GF-D8 (cell line): ENCODE measurements around the gene C3.

Experiments
- DNase-seq: peaks from one replicate; lab custom pipeline; 2025; lab: John Stamatoyannopoulos, UW

Gene C3

DNA sequence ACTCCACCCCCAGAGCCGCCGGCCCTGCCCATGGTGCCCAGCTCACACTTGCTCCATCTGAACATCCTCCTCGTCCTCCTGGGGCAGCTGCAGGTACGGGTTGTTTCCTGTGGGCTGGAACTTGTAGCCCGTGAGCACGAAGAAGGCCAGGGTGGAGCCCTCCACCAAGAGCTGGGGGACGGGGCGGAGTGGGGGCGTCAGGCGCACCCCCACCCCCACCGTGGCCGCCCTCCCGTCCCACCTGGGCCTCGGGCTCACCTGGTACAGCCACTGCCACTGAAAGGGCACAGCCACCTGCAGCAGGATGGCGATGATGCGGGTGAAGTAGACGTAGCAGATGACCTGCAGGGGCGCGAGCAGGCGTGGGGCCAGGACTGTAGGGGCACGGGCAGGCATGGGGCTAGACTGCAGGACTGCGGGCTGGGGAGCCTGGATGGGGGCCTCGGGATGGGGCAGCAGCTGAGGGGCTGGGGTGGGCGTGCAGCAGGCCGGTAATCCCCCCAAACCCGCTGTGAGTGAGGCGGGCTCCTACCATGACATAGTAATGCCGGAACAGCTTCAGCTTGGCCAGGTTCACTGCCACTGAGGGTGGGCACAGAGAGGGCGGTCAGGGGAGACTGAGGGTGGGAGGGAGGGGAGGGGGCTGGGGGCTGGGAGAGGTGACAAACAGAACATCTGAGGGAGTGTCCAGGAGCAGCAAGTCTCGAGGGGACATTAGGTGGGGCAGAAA lies 10.7 kb upstream of the C3 start:
- no peak for DNase-seq

DNA sequence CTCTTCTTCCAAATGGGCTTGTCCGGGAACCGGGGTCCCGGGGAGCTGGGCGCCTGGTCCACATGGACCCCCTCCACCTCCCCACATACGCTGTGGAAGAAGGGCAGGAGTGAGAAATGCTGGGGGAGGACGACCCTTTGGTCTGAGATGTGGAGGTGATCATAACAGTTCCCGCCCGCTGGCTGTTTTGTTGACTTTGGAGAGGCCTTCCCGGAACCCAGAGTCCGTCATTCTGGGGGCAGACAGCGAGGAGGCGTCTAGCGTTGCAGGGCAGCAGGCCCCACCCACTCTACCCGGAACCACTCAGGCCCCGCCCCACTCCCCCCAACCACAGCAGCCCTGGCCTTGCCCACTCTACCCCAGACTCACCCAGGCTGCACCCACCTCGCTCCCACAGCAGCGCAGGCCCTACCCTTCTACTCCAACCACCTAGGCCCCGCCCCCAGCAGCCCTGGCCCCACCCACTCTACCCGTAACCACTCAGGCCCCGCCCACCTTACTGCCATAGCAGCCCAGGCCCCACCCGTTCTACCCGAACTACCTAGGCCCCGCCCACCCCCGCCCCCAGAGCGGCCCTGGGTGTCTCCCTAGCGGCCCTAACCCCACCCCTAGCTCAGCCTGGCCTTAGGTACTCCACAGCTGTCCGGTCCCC lies 9.8 kb upstream of the C3 start:
- DNase-seq, result no peak

DNA sequence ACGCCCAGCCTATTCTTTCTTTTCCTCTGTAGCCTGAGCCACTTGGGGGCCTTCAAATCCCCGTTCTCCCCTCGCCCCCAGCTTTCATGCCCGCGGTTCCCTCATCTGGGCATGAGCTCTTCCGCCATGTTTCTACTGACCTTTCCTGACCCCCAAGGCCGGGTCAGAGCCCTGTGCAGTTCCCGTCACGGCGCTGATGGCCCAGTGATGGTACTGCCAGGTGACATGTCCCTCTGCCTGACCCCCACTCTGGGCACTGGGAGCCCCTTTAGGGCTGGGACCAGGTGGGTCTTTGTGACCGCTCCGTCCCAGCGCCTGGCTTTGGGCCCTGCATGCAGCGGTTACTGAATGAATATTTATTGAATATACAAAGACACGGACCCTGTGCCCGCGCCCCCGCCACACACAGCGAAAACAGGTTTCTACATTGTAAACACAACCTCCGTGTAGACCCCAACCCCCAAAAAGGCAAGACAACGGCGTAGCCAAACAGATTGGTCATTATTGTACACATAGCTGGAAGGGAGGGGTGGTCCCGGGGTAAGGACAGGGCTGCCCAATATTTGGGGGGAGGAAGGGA lies 9.2 kb upstream of the C3 start:
- DNase-seq, result no peak

DNA sequence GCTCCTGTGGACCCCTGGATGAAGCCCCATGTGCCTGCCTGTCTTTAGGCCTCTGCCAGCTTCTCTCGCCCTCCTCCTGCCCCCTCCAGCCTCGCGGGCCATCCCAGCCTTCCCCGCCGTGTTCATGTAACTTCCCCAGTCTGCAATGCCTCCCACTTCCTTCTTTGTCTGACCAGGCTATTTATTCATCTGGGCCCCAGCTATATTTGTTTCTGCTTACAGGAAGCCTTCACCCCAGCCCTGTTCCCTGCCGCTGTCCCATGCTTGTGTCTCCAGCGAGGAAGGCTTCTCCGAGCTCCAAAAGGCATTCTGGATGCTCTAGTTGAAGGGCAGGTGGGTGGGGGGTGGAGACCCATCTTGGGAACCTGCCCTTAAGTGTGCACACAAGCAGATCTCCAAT lies 7.9 kb upstream of the C3 start:
- peak; percentile 67 for DNase-seq

DNA sequence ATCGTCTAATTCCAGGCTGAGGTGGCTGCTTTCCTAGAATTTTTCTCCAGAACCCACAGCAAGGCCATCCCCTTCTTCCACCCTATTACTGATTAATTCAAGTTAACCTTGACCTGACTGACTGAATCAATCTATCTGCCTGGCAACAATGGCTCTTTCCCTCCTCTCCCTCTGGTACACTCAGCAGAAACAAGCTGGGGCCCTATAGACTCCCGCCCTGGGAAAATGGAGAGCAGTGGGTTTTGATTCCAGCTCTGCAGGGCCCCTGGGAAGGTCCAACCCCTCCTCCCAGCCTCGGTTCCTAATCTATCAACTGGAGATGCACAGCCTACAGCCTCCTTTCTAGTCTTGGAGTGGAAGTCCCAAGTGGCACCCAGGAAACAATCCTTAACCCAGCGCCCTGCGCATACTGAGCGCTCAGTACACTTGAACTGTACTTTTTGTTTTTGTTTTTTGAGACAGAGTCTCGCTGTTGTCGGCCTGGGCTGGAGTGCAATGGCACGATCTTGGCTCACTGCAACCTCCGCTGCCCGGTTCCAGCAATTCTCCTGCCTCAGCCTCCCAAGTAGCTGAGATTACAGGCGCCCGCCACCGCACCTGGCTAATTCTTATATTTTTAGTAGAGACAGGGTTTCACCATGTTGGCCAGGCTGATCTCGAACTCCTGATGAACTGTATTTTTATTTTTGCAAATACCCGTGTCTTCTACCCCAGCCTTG lies 5.2 kb upstream of the C3 start:
- DNase-seq, result no peak

DNA sequence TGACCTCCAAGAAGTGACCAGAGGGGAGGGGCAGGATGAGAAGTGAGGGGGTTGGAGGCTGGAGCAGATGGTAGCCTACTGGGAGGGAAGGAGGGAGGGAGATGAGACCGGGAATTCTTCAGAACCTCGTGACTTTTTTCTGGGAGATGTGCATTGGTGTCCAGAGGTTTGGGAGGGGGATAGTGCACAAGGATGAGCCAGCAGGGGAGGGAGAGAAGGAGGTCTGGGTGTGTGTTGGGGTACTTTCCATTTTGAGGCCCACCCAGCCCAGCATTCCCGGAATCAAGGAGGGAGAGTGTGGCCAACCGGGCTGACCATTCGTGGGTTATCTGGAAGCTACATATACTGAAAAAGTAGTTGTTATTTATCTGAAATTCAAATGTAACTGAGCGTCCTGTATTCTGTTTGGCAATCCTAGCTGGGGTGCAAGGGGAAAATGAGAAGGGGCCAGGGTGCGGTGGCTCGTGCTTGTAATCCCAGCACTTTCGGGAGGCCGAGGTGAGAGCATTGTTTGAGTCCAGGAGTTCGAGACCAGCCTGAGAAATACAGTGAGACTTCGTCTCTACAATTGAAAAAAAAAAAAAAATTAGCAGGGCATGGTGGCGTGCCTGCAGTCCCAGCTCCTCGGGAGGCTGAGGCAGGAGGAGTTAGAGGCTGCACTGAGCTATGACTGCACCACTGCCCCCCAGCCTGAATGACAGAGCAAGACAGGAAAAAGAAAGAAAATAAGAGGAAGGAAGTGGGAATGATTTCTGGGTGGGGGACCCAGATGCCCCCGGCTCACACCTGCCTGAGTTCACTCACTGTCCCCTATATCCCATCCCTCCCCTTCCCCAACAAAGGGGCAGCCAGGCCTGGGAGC lies 4.4 kb upstream of the C3 start:
- DNase-seq, result no peak

DNA sequence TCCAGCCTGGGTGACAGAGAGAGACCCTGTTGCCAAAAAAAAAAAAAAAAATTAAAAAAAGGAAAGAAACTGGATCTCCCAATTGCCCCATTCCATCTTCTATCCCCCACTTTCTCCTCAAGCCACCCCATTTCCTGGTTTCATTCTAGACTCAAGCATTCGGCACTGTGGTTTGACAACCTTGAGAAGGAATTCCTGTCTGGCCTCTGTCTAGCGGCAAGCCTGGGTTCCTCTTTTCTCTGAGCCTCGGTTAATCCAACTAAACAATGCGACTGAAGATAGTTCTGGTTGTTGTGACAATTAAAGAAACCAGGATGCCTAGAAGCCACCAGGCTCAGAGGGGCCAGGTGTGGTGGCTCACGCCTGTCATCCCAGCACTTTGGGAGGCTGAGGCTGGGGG lies 3.3 kb upstream of the C3 start:
- peak; percentile 36 for DNase-seq

DNA sequence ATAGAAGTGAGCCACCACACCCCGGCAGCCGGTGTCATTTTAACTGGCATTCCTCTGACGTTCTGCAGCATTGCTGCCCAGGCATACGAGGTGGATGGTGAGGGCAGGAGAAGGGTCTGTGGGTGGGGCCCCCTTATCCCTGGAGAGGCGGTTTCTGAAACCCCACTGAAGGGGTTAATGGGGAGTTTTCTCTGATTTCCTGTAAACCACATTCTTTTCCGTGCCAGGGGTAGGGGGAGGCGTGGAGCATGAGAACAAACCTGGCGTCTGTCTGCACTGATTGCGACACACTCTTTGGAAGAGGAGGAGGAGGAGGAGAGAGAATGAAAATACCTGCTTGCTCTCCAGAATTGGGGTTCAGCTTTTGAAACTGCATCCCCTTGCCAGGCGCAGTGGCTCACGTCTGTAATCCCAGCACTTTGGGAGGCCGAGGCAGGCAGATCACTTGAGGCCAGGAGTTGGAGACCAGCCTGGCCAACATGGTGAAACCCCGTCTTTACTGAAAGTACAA lies 2.7 kb upstream of the C3 start:
- DNase-seq, result no peak

DNA sequence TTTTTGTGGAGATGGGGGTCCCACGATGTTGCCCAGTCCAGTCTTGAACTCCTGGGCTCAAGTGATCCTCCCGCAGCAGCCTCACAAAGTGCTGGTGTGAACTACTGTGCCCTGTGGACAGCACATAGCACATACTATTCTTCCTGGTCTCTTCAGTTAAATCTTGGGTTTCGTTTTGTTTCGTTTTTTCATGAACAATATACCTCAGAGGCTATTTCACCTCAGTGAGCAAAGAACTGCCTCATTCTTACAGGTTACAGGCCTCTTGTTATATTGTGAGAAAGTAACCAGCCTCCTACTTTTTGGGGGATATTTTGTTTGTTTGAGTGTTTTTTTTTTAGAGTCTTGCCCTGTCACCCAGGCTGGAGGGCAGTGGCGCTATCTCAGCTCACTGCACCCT lies 1.3 kb upstream of the C3 start:
- no peak for DNase-seq

DNA sequence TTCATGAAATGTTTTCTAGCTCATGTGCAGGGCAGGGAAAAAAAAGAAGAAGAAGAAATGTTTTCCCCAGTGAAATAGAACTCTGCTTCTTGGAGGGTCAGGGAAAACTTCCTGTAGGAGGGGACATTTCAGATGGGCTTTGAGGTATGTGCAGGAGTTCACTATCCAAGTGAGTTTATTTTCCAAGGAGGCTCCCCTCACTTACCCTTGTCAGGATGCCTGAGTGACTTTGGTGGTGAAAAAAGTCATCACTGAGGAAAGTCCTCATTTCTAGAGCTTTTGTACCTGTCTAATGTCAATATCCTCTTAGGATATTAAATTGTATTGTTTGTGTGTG lies 656 bp upstream of the C3 start:
- no peak for DNase-seq

DNA sequence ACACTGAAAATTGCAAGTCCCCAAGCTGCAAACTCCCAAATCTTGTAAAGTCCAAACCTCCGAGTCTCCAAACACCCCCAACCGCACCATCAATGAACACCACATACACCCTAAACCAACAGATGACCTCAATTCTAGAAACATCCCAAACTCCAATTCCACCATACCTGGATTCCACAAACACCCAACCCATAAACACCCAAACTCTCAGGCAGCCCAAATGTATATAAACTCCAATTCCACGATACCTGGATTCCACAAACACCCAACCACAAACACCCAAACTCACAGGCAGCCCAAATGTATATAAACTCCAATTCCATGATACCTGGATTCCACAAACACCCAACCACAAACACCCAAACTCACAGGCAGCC lies 470 bp downstream of the C3 start:
- DNase-seq, result no peak

DNA sequence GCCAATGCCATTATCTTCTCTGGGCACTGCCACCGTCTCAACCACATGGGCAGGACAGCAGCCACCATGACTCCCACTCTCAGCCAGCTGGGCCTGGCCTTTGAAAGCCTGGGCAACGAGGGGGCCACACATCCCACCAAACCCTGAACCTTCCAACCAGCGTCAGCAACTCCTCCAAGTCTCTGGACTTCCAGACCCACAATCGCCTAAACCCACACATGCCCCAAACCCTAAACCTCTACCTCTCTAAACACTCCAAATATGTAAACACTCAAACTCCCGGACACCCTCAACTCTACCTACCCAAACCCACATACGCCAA lies 949 bp downstream of the C3 start:
- no peak for DNase-seq

DNA sequence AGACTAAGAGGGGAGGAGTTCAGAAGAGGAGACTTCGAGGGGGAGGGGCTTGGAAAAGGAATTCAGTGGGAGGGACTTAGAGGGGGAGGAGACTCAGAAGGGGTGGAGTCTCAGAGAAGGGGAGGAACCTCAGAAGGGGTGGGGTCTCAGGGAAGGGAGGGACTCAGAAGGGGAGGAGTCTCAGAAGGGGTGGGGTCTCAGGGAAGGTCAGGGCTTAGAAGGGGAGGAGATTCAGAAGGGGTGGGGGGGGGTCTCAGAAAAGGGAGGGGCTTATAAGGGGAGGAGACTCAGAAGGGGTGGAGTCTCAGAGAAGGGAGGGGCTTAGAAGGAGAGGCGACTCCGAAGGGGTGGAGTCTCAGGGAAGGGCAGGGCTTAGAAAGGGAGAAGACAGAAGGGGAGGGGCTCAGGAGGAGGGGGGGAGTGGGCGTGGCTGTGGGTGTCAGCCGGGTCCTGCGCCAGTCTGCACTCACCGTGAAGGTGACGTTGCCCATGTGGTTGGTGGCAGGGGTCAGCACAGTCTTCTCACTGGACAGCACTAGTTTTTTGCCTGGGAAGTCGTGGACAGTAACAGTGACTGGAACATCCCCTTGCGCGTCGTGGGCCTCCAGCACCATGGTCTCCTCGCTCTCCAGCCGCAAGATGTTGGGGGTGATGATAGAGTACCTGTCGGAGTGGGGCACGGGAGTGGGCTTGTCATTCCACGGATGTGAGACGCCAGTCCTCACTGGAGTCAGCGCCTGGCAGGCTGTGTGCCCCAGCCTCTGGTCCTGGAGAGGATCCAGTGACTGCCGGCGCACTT lies 1.5 kb downstream of the C3 start:
- no peak for DNase-seq

DNA sequence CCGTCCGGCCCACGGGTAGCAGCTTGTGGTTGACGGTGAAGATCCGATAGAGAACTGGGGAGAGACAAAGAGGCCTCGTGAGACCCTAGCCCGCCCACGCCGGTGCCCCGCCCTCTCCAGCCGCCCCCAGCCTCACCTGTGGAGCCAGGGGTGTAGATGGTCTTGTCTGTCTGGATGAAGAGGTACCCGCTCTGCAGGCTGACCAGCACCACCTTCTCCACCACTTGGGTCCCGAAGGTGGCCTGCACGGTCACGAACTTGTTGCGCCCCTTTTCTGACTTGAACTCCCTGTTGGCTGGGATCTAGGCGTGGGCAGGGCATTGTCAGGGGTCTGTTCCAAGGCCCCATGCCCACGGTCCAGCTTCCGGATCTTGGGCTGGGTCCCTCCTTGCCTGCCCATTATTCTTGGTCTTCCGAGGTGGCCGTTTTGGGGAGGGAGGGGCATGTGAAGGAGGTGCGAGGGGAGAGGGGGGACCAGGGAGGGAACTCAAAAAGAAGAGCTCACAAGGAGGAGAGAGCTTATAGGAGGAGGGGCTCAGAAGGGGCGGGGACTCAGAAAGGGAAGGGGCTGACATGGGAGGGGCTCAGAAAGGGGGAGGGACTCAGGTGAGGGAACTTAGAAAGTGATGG lies 2.2 kb downstream of the C3 start:
- DNase-seq, result no peak

DNA sequence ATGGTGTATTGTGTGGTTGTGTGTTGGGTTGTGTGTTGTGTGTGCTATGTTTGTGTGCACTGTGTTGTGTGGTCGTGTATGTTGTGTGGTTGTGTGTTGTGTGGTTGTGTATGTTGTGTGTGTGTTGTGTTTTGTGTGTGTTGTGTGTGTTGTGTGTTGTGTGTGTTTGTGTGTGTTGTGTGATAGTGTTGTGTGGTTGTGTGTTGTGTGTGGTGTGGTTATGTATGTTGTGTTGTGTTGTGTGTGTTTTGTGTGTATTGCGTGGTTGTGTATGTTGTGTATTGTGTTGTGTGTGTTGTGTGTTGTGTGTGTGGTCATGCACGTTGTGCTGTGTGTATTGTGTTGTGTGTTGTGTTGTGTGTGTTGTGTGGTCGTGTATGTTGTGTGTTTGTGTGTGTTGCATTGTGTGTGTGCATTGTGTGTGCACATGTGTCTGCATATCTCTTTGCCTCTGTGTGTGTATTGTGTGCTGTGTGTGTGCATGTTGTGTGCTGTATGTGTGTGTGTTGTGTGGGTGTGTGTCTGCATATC lies 2.9 kb downstream of the C3 start:
- DNase-seq, result no peak

DNA sequence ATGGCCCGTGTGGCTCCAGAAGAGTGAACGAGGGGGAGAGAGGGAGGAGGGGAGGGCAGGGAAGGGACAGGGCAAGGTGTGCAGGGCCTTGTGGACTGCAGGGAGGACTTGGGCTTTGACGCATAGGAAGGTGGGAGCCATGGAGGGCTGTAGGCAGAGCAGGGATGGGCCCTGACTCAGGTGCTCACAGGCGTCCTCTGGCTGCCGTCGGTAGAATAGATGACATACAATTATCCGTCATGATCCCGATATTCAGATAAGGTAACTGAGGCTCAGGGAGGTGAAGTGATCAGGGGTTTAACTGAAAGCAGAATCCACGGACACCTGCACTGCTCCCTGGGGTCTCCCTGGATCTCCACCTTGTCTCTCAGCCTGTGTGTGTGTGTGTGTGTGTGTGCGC lies 3.4 kb downstream of the C3 start:
- DNase-seq, result no peak

DNA sequence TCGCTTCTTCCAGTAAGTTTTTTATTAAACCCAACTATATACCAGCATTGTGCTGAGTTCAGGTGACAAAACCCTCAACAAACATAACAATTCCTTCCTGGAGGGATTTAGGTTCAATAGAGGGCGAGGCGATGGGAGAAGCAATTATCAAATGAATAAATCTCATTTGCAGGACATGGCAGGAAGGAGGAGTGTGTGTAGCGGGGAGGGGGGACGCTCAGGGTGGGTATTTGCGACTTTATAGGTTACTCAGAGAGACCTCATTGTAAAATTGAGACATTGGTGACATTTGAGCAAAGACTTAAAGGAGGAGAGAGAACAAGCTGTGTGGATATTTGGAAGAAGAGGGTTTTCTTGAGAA lies 3.9 kb downstream of the C3 start:
- no peak for DNase-seq

DNA sequence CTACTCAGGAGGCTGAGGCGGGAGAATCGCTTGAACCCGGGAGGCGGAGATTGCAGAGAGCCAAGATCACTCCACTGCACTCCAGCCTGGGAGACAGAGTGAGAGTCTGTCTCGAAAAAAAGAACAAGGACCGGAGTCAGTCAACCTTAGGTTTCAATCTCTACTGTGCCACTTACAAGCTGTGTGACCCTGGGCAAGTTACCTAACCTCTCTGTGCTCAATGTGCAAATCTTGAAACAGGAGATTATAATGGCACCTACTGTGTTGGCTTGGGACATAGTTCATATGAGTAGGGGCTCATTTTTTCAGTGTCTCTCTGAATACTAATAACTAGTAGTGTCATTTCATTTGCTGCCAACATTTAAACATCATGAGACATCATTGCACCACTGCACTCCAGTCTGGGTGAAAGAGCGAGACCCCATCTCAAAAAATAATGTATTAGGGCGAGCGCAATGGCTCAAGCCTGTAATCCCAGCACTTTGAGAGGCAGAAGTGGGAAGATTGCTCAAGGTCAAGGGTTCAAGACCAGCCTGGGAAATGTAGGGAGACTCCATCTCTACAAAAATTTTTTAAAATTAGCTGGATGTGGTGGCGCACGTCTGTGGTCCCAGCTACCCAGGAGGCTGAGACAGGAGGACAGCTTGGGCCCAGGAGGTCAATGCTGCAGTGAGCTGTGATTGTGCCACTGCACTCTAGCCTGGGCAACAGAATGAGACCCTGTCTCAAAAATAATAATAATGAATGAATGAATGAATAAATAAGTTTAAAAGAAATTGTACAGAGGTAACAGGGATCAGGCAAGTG lies 5.5 kb downstream of the C3 start:
- no peak for DNase-seq

DNA sequence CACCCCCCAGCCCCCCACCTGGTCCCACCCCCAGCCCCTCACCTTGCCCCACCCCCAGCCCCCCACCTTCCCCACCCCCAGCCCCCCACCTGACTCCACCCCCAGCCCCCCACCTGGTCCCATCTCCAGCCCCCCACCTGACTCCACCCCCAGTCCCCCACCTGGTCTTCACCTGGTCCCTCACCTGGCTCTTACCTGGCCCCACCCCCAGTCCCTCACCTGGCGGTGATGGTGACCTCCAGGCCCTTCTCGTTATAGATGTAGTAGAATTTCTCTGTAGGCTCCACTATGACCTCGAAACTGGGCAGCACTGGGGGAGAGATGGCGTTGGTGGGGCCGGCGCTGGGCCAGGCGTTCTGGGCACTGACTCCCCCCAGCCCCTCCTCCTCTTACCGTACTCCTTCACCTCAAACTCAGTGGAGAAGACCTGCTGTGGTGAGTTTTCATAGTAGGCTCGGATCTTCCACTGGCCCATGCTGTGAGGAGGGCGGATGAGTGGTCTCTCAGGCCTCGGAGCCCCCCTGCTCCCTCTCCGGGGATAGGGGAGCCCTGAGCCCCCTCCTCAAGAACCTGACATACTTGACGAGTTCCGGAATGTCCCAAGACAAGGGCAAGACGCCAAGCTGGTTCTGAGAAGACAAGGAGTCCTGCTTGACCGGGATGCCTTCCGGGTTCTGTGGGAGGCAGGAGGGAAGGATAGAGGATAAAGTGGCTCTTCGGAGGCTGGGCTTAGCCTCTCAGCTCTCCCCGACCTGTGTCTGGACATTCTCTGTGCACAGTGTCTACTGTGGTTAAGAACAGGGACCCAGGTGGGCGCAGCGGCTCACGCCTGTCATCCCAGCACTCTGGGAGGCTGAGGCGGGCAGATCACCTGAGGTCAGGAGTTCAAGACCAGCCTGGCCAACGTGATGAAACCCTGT lies 6.4 kb downstream of the C3 start:
- no peak for DNase-seq
